Stimulated activated CD8-positive, alpha-beta memory T cell treated with anti-CD3 and anti-CD28 coated beads, Interleukin-15, amount 100 ng/mL, for 24 hours (primary cell): ENCODE results near the gene GNAQ.

Experiments
- DNase-seq: peaks from one replicate; pipeline ENCODE4 v3.0.0-alpha.2; 2020; ENCODE audit warnings: low read depth

The GNAQ gene

DNA sequence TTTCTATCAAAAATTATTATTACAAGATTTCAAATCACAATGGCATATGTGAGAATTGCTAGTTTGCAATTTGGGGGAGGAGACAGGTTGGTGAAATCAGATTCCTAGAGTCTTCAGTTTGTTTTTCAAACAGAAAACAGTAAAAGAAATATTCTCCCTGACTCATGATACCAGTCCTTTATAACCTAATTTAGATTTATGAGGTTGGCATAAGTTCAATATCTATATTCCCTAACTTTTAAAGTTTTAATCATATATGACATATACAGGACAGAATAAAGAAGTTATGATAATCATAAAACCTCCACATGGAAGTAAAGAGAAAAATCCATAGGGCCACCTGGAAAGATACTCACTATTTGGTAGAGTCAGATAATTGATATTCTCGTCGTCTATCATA, 216.4 kb downstream of the GNAQ start:
- DNase-seq, result no peak

- no peak for DNase-seq
Measured at GRCh38 chr9:77811832-77812231, 219.8 kb downstream of the GNAQ start.

DNA sequence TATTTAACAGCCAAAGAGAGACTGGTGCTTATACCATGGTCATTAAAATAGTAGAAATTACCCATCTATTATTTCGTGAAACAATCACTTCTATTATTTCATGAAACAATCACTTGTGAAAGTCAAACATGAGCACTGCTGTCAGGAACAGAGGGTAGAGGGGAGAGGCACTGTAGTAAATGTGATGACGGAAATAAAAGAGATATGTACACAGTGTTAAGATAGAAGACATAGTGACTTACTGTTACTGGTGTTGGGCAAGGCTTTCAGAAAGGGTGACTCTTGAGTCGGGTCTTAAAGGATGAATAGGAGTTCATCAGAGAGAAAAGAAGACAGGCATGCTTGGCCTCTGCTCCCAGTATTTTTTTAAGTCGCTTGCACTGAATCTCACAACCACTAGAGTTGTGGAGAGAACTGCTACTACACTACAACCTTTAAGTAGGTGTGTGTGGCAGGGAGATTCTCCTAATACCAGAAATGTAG, 220.9 kb downstream of the GNAQ start:
- no peak for DNase-seq

- no peak for DNase-seq
Measured at GRCh38 chr9:77810047-77810446, 221.6 kb downstream of the GNAQ start.

DNA sequence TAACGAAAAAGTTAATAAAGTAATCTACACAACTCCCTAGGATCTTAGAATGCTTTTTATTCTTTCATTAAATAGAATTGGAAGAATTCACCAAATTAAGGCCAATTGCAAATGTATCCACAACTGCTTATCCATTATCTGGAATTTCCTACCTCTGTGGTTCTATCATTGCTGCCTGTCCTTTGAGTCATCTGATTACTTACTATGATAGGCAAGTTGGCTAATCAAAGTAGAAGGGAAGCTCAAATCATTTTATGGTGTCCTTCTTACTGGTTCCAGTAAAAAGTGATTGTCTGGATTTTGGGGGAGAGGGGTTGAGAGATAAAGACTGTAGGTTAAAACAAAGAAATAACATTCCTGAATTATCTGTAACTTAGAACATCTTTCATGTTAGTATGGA, 222.1 kb downstream of the GNAQ start:
- DNase-seq, result no peak

DNA sequence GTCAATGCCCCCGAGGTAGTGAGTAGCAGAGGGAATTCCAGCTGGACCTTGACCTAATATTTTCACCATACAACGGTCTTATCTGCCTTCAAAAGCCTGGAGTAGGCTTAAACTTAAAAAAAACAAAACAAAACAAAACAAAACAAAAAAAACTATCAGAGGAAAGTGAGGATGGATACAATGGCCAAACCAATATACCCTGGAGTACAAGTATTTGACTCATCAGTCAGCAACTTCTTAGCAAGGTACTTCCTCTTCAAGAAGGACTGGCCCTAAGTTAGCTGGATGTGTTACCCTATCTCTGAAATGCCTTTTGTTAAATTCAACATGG, 222.9 kb downstream of the GNAQ start:
- DNase-seq, result no peak

GRCh38 chr9:77807846-77808750, 223.5 kb downstream of the GNAQ start:
- DNase-seq, result no peak

GRCh38 chr9:77807281-77807683, 224.3 kb downstream of the GNAQ start:
- no peak for DNase-seq

DNA sequence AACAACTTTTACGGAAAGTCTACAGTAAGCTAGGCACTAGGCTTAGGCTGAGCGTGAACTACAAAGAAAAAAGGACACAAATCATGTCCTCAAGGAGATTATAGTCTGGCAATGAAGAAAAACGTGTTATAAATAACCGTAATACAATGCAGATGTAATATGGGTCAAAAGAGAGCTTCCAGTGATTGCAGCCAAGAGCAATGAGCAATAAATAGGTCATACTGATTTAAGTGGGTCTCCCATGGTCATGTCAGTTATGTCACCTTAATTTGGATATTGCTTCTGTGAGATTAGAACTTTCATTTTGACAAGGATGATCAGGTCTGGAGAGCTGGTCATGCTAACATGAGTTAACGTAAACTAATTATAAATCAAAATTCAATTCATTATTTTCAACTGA, 224.9 kb downstream of the GNAQ start:
- no peak for DNase-seq

GRCh38 chr9:77805810-77806209, 225.8 kb downstream of the GNAQ start:
- no peak for DNase-seq

GRCh38 chr9:77803423-77803822, 228.2 kb downstream of the GNAQ start:
- DNase-seq, result no peak

DNA sequence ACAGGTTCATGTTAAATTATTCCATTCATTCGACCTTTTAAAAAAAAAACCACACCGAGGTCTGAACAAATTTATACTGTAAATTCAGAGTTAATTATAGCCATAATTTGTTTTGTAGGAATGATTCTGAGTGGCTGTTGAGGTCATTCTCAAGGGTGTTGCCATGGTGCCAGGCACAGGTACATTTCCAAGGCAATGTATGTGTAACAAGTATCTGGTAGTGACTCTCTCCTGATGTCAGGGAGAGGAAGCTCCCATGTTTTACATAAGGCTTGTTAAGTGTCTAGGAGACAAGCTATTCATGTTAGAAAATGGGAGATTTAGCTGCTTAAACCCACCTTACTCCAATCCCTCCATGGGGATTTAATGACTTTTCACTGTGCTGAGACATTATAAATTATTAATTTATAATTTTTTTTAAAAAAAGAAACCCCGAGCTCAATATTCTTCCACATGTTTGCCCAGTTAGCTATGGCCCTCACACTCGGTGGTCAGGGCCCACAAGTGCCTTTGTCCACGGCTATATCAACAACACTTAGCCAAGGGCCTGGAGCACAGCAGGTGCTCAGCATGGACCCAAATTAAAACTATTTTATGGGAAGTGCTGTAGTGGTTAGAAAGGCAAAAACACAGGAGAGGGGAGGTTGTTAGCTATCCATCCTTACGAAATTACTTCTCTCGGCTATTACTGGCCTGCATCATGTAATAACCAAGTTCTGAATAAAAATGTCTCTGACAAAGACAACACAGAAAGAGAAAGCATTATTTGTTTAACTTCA, 228.9 kb downstream of the GNAQ start:
- DNase-seq, result no peak

GRCh38 chr9:77802064-77802463, 229.5 kb downstream of the GNAQ start:
- no peak for DNase-seq

GRCh38 chr9:77800924-77801551, 230.6 kb downstream of the GNAQ start:
- DNase-seq, result no peak

DNA sequence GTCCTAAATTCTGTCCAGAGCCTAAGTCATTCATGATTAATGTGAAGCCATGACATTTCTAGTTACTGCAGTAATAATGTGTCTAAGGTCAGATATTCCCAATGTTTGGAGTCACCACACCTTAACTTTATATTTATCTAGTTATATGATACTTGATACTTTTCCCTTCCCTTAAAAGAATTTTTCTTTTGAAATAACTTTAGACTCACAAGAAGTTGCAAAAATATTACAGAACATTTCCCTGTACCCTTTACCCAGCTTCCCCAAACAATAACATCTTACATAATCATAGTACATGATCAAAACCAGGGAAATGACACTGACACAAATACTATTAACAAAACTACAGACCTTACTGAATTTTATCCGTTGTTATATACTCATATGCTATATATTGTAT, 233.5 kb downstream of the GNAQ start:
- DNase-seq, result no peak

DNA sequence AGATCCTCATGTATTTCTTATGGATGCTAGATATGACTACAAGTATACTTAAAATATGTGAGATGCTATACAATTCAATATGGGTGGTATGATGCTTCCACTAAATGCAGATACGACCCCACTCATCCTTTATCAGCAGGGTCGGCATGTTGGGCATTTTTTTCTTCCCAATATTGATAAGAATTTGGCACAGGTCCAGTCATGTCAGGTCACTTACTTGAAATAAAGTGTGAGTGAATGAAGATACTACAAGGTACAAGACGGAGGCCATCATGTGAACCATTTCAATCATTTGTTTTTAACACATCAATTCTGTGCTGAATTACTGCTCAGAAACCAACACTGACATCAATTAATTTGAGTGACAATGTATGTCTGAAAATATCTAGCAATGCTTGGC, 236.6 kb downstream of the GNAQ start:
- no peak for DNase-seq

DNA sequence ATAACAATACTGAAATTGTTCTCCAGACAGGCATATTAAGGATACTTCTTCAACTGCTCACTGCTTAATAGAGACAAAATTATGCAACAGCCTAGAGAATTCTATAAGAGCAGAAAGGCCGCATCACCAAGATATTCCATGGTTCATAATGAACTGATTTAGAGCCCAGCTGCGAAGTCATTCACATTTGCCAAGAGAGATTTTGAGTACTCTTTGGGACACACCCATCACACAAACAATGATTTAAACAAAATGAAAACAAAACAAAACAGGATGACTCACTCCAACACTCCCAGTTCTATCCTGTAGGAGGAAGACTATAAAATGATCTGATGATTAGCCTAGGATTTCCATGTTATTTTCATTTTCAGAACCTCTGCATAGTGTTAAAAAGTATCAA, 237.8 kb downstream of the GNAQ start:
- DNase-seq, result no peak

- no peak for DNase-seq
Measured at GRCh38 chr9:77789891-77790290, 241.7 kb downstream of the GNAQ start.

GRCh38 chr9:77785341-77785740, 246.3 kb downstream of the GNAQ start:
- DNase-seq, result no peak

DNA sequence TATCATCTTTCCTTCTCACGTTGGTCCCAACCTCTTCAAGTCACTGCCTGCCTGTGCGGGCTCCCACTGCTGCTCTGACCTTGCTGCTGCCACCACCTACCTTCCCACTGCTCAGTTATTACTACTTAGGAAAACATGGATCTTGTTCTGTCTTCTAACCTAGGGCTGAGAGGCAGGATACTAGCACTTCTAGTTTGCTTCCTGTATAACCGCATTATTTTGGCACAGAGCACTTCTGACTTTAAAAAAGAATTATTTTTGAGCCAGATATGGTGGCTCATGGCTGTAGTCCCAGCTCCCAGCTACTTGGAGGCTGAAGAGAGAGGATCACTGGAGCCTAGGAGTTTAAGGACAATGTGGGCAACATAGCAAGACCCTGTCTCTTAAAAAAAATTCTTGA, 248.1 kb downstream of the GNAQ start:
- DNase-seq, result no peak

DNA sequence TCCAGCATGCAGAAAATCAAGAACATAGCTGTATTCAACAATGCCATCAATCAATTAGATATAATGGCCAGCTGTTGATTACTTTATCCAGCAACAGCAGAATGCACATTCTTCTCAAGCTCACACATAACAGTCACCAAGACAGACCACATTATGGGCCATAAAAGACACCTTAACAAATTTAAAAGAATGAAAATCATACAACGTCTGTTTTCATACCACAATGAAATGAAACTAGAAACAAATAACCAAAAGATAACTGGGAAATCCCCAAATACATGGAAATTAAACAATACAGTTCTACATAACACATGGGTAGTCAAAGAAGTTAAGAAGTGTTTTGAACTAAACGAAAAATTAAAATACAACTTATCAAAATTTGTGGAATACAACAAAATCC, 252.6 kb downstream of the GNAQ start:
- DNase-seq, result no peak

DNA sequence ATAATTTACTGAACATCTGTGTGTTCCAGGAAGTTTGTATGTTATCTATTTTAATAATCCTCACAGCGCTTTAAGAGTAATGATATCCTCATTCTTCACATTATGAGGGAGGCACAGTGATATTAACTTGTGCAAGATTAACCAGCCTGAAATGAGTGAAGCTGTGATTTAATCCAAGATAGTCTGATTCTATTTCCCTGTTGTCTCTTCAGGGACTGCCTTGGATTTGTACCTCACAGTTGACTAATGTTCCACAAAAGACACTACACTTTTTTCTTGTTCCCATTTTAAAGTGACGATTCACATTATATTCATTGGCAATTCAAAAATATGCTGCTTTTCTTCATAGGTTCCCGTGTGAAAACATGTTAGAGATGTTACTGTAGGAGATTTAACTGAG, 258.2 kb downstream of the GNAQ start:
- DNase-seq, result no peak

DNA sequence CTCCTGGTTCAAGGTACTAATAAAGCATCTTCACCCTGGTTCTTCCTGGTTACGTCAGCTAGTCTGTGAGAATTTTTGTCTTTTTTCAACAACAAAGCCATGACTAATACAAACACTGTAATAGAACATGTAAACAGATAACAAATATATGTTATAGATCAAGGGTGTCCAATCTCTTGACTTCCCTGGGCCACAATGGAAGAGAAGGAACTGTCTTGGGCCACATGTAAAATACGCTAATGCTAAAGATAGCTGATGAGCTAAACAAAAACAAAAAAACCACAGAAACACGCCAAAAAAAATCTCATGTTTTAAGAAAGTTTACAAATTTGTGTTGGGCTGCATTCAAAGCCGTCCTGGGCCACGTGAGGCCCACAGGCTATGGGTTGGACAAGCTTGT, 259.0 kb downstream of the GNAQ start:
- DNase-seq, result no peak
